ENCODE measurements around the gene KCNS3. TPM values are rescaled to one million over a fixed set of nuclear protein-coding genes. Genes with fewer than 3 reads are reported as not detected.

The KCNS3 gene
- total RNA-seq, 2 donors from 2014 or later = not detected

- Mint-ChIP-seq H3K4me3 (no peak overlapping the region), H3K9me3 (peaks cover 1 to 3% of the 10 kb centered on the region in 2 donors), H3K27me3 (ENCODE audit: low read depth) (peaks cover 16% of the 10 kb centered on the region), H3K36me3 (ENCODE audit: insufficient read depth in 2 of 2) (no peaks in the 10 kb centered on the region), H3K4me1 (ENCODE audit: low read depth) (no peaks in the 10 kb centered on the region), H3K27ac (no peak overlapping the region)
- no peak for DNase-seq
- no peak for ATAC-seq (replicated peaks in 1 of 2)
Measured at GRCh38 chr2:17934721-17935120, 56.3 kb downstream of the KCNS3 start.

GRCh38 chr2:17935242-17935885 lies 56.9 kb downstream of the KCNS3 start:
- DNase-seq (no peak), ATAC-seq (replicated peaks in 1 of 2) (no peak)
- H3K4me3 Mint-ChIP-seq = no peak overlapping the region
- H3K4me1 Mint-ChIP-seq (ENCODE audit: low read depth) = no peaks in the 10 kb centered on the region
- H3K36me3 Mint-ChIP-seq (ENCODE audit: insufficient read depth in 2 of 2) = no peaks in the 10 kb centered on the region
- peaks cover 1 to 3% of the 10 kb centered on the region in 2 donors for H3K9me3 Mint-ChIP-seq
- no peak overlapping the region for H3K27ac Mint-ChIP-seq
- H3K27me3 Mint-ChIP-seq (ENCODE audit: low read depth) = peaks cover 16% of the 10 kb centered on the region

- Mint-ChIP-seq H3K36me3 (ENCODE audit: insufficient read depth in 2 of 2) (no peaks in the 10 kb centered on the region), H3K4me1 (ENCODE audit: low read depth) (no peaks in the 10 kb centered on the region), H3K9me3 (peaks cover 0 to 3% of the 10 kb centered on the region in 2 donors), H3K27ac (no peak overlapping the region), H3K27me3 (ENCODE audit: low read depth) (peaks cover 8% of the 10 kb centered on the region), H3K4me3 (no peak overlapping the region)
- no peak for DNase-seq
- no peak for ATAC-seq (replicated peaks in 1 of 2)
Measured at GRCh38 chr2:17936599-17936998, 58.1 kb downstream of the KCNS3 start.

GRCh38 chr2:17940091-17940630 lies 61.7 kb downstream of the KCNS3 start:
- Mint-ChIP-seq H3K27me3 (ENCODE audit: low read depth) (peaks cover 4% of the 10 kb centered on the region), H3K4me1 (ENCODE audit: low read depth) (no peaks in the 10 kb centered on the region), H3K36me3 (ENCODE audit: insufficient read depth in 2 of 2) (no peaks in the 10 kb centered on the region), H3K27ac (no peak overlapping the region), H3K9me3 (peaks cover 0 to 3% of the 10 kb centered on the region in 2 donors), H3K4me3 (no peak overlapping the region)
- DNase-seq (no peak), ATAC-seq (replicated peaks in 1 of 2) (no peak)

- no peaks in the 10 kb centered on the region for H3K4me1 Mint-ChIP-seq (ENCODE audit: low read depth)
Measured at GRCh38 chr2:17943444-17943843, 65.0 kb downstream of the KCNS3 start.

GRCh38 chr2:17947113-17947512 lies 68.6 kb downstream of the KCNS3 start:
- Mint-ChIP-seq H3K27me3 (ENCODE audit: low read depth) (no peaks in the 10 kb centered on the region), H3K9me3 (peaks cover 3% of the 10 kb centered on the region in 2 donors), H3K4me1 (ENCODE audit: low read depth) (no peaks in the 10 kb centered on the region), H3K36me3 (ENCODE audit: insufficient read depth in 2 of 2) (no peaks in the 10 kb centered on the region), H3K4me3 (no peak overlapping the region), H3K27ac (no peak overlapping the region)
- ATAC-seq (replicated peaks in 1 of 2) (no peak), DNase-seq (no peak)

More at GRCh38 chr2:17943444-17943843, 65.0 kb downstream of the KCNS3 start:
- H3K27ac Mint-ChIP-seq = no peak overlapping the region
- H3K27me3 Mint-ChIP-seq (ENCODE audit: low read depth) = no peaks in the 10 kb centered on the region
- no peaks in the 10 kb centered on the region for H3K36me3 Mint-ChIP-seq (ENCODE audit: insufficient read depth in 2 of 2)
- DNase-seq (no peak), ATAC-seq (replicated peaks in 1 of 2) (no peak)
- H3K4me3 Mint-ChIP-seq = no peak overlapping the region
- H3K9me3 Mint-ChIP-seq = peaks cover 3 to 5% of the 10 kb centered on the region in 2 donors

GRCh38 chr2:17950006-17950405 lies 71.5 kb downstream of the KCNS3 start:
- H3K9me3 Mint-ChIP-seq = peaks cover 3% of the 10 kb centered on the region in 2 donors

GRCh38 chr2:17951563-17951962 lies 73.1 kb downstream of the KCNS3 start:
- Mint-ChIP-seq H3K27me3 (ENCODE audit: low read depth) (no peaks in the 10 kb centered on the region), H3K4me3 (no peak overlapping the region), H3K27ac (no peak overlapping the region), H3K9me3 (no peaks in the 10 kb centered on the region), H3K4me1 (ENCODE audit: low read depth) (no peaks in the 10 kb centered on the region), H3K36me3 (ENCODE audit: insufficient read depth in 2 of 2) (no peaks in the 10 kb centered on the region)
- no peak for DNase-seq
- no peak for ATAC-seq (replicated peaks in 1 of 2)

More at GRCh38 chr2:17950006-17950405, 71.5 kb downstream of the KCNS3 start:
- Mint-ChIP-seq H3K36me3 (ENCODE audit: insufficient read depth in 2 of 2) (no peaks in the 10 kb centered on the region), H3K27me3 (ENCODE audit: low read depth) (no peaks in the 10 kb centered on the region), H3K4me3 (no peak overlapping the region), H3K4me1 (ENCODE audit: low read depth) (no peaks in the 10 kb centered on the region), H3K27ac (no peak overlapping the region)
- no peak for DNase-seq
- ATAC-seq (replicated peaks in 1 of 2) = no peak

- H3K27me3 Mint-ChIP-seq (ENCODE audit: low read depth) = no peaks in the 10 kb centered on the region
- H3K4me1 Mint-ChIP-seq (ENCODE audit: low read depth) = no peaks in the 10 kb centered on the region
- peaks cover 3 to 4% of the 10 kb centered on the region in 2 donors for H3K9me3 Mint-ChIP-seq
Measured at GRCh38 chr2:17958466-17959092, 80.1 kb downstream of the KCNS3 start.

GRCh38 chr2:17959356-17959755 lies 80.9 kb downstream of the KCNS3 start:
- no peak for ATAC-seq (replicated peaks in 1 of 2)
- Mint-ChIP-seq H3K27ac (no peak overlapping the region), H3K36me3 (ENCODE audit: insufficient read depth in 2 of 2) (no peaks in the 10 kb centered on the region), H3K4me1 (ENCODE audit: low read depth) (no peaks in the 10 kb centered on the region), H3K27me3 (ENCODE audit: low read depth) (no peaks in the 10 kb centered on the region), H3K4me3 (no peak overlapping the region), H3K9me3 (peaks cover 3 to 4% of the 10 kb centered on the region in 2 donors)
- no peak for DNase-seq

More at GRCh38 chr2:17958466-17959092, 80.1 kb downstream of the KCNS3 start:
- ATAC-seq (replicated peaks in 1 of 2) = no peak
- Mint-ChIP-seq H3K4me3 (no peak overlapping the region), H3K27ac (no peak overlapping the region), H3K36me3 (ENCODE audit: insufficient read depth in 2 of 2) (no peaks in the 10 kb centered on the region)
- no peak for DNase-seq

GRCh38 chr2:17959833-17960232 lies 81.4 kb downstream of the KCNS3 start:
- H3K4me1 Mint-ChIP-seq (ENCODE audit: low read depth) = no peaks in the 10 kb centered on the region
- H3K27ac Mint-ChIP-seq = no peak overlapping the region

GRCh38 chr2:17960925-17961324 lies 82.5 kb downstream of the KCNS3 start:
- peaks cover 4 to 6% of the 10 kb centered on the region in 2 donors for H3K9me3 Mint-ChIP-seq
- no peaks in the 10 kb centered on the region for H3K27me3 Mint-ChIP-seq (ENCODE audit: low read depth)
- ATAC-seq (replicated peaks in 1 of 2) (no peak), DNase-seq (no peak)
- no peaks in the 10 kb centered on the region for H3K4me1 Mint-ChIP-seq (ENCODE audit: low read depth)
- H3K27ac Mint-ChIP-seq = no peak overlapping the region
- no peak overlapping the region for H3K4me3 Mint-ChIP-seq
- no peaks in the 10 kb centered on the region for H3K36me3 Mint-ChIP-seq (ENCODE audit: insufficient read depth in 2 of 2)

More at GRCh38 chr2:17959833-17960232, 81.4 kb downstream of the KCNS3 start:
- no peak overlapping the region for H3K4me3 Mint-ChIP-seq
- ATAC-seq (replicated peaks in 1 of 2) (no peak), DNase-seq (no peak)
- peaks cover 3 to 4% of the 10 kb centered on the region in 2 donors for H3K9me3 Mint-ChIP-seq
- H3K36me3 Mint-ChIP-seq (ENCODE audit: insufficient read depth in 2 of 2) = no peaks in the 10 kb centered on the region
- H3K27me3 Mint-ChIP-seq (ENCODE audit: low read depth) = no peaks in the 10 kb centered on the region

GRCh38 chr2:17961789-17962188 lies 83.3 kb downstream of the KCNS3 start:
- Mint-ChIP-seq H3K36me3 (ENCODE audit: insufficient read depth in 2 of 2) (no peaks in the 10 kb centered on the region), H3K27ac (no peak overlapping the region), H3K9me3 (peaks cover 4 to 6% of the 10 kb centered on the region in 2 donors), H3K4me1 (ENCODE audit: low read depth) (no peaks in the 10 kb centered on the region), H3K27me3 (ENCODE audit: low read depth) (no peaks in the 10 kb centered on the region), H3K4me3 (no peak overlapping the region)
- no peak for ATAC-seq (replicated peaks in 1 of 2)
- DNase-seq = no peak

Data from activated T-cell treated with anti-CD3 and anti-CD28 coated beads, Interleukin-2, amount 50 U/mL, for 72 hours (primary cell).